SW 1271 (cell line): ENCODE results near the gene UNKL.
"Not testable (repeated sequence)": the region's sequence is repeated elsewhere in the genome, so short reads cannot be mapped to it uniquely, and the experiment has no call there.

Experiments used
- DNase-seq, 2 experiments: peaks; one replicate each; lab custom pipeline; 2025; lab: John Stamatoyannopoulos, UW

UNKL gene

DNA sequence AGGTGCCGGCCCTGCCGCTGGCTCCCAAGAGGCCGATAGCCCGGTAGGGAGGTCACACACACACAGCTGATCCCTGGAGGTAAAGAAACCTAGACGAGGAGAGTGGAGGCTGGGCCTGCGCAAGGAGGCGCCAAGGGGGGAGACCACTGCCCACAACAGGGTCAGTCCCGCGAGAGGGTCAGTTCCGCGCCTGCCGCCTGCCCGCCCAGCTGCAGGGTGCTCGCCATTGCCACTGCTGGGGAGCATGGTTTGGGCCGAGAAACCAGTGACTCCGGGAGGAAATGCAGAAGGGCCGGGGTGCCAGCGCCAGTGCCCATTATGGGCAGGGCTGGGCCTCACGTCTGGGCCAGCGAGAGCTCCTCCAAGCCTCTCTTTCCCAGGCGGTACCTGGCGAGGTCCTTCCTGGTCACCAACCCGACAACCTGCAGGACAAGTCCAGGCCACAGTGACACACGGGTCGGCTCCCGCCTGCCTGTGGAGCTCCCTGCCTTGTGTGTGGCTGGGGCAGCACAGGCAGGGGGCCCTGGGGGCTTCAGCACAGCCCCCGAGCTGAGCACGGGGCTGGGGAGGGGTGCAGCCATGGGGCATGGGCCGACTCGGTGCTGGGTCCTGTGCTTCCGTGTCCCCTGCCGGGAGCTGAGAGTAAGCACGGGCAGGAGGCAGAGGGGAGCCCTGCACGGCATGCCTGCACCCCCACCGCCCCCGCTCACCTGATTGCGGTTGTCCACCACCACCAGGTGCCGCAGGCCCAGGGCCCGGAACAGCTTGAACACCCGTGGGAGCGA, 32.0 kb upstream of the UNKL start:
- no peak for DNase-seq

DNA sequence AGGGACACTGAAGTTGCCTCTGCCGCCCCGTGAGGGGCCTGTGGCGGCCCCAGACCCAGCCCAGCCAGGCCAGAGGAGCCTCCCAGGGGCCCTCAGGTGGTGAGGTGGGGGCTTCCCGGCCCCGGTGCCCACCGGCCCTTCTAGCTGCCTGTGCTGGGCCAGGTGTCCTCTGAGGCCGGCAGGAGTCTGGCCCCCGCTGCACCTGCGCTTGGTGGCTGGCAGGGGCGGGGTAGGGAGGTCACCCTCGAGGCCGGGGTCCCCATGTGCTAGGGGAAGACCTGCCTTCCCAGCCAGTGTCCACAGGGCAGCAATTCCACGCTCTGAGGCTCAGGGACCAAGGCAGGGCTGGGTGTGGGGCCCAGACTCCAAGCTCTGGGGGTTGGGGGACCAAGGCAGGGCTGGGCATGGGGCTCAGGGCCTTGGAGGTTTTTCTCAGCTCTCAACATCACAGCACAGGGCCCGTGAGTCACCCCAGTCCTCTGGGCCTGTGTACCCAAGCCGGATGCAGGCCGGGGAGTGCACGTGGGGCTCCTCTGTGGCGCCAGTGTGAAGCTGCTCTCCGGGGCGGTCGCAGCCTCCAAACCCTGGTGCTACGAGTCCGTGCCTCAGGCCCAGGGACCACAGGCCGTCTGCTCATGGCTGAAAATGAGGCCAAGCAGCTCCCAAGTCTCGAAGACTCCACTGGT, 31.2 kb upstream of the UNKL start:
- no peak for DNase-seq

DNA sequence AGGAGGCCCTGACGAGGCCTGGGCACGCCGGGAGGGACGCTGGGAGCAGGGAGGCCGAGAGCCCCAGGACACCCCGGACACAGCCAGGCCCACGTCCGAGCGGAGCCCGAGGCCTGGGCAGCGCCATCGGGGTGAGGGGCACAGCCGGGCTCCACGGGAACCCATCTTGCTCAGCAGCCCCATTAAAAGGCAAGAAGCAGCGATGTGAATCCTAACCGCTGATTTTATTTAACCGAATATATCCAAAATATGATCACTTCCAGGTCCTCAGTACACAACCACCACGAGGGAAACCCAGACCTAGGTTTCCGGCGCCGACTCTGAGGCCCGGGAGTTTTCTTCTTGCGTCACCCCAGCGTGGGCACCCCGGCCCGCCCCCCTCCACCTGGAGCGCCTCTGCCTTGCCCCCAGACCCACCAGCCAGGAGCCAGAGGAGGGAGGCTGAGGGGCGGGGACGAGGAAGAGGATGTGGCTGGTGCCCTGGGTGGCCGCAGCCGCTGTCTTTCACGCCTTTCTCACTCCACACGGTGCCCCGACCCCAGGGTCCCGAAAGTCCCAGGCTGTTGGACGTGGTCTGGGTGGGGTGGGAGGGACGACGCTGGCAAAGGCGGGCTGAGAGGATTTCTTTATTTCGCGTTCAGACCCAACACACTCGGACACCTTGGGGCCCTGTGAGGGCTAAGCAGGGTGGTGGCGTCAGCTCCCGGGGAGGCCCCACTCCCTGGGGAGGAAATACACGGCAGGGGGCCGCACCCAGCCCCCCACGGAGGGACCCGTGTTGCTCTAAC, 30.4 kb upstream of the UNKL start:
- no peak for DNase-seq

DNA sequence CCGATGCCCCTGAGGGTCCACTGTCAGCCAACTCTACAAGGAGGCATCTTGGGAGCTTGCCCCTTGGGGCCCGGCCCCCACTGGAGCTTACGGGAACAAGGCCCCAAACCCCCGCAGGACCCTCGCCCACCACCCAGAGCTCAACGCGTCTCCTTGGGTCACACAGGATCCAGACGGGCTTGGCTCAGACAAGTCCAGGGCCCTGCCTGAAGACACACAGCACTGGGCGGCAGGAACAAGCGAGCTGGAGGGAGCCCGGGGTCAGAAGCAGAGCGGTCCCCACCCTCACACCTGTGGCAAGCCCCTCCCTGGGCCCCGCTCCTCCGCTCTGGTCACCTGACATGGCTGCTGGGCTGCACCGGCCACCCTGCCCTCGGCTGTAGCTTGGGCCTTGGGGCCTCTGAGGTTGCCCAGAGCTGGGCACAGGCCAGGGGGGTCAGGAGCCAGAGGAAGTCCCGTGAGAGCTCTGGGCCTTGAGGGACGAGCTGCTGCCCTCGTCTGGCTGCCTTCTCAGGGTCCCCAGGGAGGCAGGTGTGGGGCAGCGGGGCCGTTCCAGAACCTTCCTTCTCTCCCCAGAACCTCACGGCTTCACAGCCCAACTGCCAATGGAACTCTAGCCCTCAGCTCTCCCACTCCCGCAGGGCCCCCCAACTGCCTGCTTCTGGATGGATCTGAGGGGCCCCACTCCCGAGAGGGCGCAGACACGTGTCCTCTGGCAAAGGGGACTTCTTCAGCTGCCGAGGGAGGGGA, 29.7 kb upstream of the UNKL start, which contains the start of gene CCDC154:
Gene CCDC154, minus strand, starts transcription at position 577 of the 750 bp plus-strand sequence. Its CDS starts 234 bp downstream, at position 343.
- DNase-seq: no peak

DNA sequence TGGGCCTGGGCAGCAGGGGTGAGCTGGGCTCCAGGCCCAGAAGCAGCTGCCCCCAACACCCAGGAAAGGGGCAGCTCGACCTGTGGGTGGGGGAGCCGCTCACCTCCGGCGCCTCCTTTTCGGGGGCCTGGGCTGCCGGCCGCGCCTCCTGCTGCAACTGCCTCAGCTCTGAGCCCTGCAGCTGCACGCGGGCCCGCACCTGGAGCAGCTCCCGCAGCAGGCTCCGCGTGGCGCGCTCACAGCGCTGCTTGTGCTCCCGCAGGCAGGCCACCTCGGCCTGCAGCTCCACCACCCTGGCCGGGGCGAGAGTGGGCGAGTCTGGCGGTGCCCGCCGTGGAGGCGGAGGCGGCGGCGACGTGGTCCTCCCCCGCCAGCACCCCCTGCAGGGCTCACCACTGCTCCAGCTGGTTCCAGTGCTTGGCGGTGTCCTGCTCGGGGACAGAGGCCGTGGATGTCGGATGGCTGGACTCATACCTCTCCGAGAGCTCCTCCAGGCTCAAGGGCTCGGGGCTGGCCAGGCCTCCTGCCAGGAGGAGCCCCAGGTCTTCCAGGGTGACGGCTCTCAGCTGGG, 29.0 kb upstream of the UNKL start:
- DNase-seq: no peak

DNA sequence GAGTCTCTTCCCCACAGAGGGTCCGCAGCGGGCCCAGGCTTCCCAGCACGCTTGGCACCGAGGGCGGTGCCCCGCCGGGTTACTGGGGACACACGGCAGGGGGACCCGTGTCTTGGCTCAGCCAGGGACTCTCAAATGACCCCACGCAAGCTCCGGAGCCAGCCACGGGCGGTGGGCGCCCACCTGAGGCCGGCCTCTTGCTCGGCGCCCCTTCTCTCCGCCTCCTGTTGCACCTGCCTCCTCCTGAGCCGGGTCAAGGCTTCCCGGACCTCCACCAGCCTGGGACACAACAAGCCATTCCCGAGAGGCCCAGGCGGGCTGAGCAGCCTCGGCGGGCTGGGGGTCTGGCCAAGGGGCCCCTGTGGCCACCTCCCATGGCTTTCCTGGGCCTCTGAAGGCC, 28.2 kb upstream of the UNKL start:
- DNase-seq: no peak

DNA sequence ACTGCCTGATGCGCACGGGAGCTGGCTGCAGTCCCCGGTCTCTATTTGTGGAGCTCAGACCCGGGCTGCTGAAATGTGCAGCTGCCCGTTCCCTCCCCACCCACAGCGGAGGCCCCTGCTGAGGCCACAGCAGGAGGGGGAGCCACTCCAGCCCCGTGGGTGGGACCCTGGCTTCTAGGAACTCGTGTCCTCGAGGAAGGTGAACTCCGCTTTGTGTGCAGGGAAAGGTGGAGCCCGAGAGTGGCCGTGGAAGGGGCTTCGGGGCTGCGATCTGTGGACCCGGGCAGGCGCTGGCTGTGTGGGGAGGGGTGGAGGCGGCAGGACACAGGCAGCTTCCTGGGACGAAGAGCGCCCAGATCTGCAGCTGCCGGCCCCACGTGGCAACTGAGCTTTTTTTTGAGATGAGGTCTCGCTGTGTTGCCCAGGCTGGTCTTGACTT, 26.9 kb upstream of the UNKL start:
- DNase-seq: no peak

DNA sequence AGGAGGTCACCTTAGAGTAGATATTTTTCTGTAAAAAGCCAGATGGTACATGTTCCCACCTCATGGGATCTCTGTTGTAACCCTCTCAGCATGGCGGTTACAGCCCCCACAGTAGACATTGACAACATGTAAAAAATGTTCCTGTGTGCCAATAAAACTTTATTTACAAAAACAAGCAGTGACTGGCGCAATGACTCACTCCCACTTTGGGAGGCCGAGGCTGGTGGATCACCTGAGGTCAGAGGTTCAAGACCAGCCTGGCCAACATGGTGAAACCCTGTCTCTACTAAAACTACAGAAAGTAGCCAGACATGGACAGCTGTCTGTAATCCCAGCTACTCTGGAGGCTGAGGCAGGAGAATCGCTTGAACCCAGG, 25.2 kb upstream of the UNKL start:
- DNase-seq: not testable (repeated sequence)

DNA sequence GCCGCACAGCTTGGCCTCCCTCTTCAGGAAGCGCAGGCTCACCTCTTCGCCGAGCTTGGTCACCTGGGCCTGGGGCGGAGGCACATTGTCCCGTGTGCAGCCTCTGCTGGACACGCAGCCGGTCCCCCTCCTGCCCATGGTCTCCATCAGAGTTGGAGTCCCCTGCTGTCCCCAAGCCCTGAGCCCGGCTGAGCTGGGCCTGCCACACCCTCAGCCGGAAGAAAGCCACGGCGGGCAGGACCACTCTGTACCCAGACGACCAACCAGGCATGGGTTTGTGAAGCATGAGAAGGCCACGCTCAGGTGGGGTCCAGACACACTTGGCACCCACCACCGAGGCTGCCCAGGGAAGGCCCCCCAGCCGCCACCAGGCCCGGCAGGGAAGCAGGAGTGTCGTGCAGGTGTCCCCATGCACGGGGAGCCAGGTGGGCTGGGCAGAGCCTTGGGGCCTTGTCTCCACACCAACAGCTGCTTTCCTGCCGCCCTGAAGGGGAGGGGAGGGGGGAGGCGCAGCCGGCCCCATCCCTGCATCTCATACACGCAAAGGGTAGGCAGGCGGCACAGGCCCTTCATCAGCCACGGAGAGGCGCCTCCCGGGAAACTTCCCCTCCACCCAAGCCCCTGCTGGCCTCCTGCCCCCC, 24.7 kb upstream of the UNKL start:
- no peak for DNase-seq

DNA sequence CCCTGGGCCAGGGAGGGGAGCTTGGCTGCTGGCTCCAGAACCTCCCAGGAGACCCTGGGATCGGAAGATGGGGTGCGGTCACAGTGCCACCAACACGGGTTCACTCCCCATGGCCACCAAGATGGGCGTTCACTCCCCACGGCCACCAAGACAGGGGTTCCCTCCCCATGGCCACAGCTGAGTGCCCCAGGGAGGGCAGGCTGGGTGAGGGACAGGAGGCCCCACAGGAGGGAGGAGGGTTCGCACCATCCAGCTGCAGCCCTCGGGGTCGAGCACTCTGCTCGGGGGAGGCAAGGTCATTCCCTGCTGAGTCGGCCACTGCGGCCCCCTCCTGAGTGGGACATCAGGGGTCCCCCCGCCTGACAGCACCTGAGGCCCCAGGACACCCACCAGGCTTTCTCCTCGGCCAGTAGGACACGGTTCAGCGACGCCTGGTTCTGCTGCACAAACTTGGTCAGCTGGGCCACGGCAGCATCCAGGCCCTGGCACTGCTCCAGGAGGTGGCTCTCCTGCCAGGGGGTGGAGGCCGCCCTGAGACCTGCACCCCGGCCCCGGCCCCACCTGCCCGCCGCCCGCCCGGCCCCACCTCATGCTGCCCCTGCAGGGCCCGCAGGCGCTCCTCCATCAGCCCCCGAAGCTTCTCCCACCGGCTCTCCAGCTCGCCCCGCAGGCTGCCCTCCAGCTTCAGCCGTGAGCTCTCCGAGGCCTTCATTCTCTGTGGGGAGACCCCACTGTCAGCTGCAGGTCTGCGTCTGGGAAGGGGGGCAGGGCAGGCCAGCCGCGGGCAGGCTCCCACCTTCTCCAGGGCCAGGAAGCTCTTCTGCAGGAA, 23.9 kb upstream of the UNKL start:
- no peak for DNase-seq

DNA sequence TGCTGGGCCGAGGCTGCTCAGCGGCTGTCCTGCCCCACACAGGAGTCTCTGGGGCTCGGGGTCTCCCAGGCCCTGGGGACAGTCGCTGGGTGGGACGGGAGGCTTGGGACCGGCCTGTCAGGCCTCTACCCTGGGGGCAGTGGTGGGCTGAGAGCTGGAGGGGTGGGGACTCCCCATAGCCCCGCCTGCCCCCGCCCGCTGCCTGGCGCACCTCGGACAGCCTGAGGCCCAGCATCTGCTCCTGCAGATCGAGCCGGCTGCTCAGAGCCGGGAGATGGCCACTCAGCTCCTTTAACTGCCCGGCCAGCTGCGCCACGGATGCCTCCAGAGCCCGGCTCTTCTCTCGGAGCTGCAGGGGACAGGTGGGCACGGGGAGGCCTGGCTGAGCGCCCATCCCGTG, 23.1 kb upstream of the UNKL start:
- DNase-seq: no peak

DNA sequence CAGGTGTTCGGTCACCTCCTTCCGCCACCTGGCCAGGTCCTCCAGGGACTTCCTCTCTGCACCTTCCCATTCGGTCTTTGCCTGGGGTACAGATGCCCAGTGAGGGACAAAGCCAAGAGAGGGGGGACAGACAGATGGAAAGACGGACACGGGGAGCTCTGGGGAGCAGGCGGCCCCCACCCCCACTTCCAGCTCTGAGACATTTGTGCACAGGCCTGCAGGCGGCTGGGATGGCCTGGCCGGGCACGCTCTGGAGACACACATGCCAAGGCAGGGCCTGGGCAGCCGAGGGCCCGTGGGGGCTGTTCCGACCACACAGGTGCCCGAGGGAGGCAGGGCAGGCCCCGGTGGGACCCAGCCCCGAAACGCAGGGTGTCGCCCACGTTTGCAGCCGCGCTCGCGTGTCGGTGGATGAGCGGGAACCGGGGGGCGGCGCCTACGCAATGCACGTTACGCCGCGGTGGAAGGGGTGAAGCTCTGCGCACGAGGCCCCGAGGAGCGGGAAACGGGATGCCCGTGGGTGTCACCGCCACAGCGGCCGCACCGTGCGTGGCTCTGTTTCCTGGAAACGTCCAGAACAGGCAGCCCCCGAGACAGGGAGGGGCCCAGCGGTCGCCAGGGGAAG, 22.3 kb upstream of the UNKL start:
- DNase-seq: no peak

DNA sequence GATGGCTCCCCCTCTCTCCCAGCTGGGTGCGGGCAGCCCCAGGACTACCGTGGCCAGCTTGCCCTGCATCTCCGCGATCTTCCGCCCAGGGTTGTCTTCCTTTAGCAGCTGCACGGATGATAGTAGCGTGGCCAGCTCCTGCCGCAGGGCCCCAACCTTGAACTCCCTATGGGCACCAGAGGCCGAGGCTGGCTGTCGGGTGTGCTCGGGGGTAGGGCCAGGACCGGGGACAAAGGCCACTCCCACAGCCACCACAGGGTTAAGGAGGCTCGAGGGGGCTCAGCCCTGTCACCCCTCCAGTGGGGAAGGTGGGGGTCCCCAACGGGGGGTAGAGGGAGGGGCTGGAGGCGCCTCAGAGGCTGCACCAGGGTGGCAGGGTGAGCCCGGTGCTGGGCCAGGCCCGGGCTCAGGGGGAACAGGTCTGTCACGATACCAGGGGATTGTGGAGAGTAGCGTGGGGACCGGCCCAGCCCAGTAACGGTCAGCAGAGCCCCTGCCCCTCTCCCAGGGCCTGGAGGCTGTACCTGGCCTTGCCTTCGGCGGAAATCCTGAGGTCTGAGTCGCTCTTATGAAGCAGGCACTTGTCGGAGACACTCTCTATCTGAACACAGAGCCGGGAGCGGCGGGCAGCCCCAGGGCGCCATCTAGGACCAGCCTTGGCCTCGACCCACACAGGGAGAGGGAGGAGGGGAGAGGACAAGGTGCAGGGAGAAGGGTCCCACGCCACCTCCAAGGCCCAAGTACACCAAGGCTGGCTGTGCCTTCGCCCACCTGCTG, 21.6 kb upstream of the UNKL start:
- DNase-seq: no peak

DNA sequence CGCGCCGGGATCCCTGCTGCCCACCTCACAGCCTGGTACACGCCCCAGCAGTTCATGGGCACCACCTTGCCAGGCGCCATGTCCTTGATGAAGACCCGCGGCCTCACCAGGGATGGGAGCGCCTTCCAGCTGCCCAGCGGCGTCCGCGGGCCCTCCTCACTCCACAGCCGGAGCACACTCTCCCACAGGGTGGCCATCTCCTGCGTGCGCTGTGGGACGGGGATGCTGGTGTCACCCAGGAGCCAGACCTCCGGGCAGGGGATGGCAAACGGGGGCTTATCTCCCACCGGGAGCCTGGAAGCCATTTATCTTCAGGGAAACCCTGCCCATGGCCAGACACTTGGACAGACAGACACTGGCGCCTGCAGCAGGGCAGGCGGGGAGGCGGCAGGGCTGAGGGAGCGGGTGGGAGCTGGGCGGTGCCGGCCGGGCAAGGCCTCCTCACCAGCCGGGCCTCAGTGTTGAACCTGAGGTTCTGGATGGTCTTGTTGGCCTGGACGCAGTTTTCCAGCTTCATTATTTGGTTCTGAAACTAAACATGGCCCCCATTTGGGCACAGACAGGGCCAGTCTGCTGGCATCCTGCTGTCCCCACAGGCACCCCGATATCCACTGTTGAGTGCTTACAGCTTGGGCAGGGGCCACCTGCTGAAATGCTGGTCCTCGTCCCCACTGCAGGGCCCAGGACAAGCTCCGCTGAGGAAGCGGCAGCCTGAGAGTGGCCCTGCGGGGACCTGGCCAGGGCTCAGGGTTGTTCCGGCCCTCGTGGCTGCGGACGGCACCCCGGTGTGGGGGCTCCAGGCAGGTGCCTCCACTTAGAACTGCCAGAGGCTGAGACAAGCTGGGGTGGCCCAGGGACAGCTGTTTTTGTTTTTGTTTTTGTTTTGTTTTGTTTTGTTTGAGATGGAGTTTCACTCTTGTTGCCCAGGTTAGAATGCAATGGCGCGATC, 20.4 kb upstream of the UNKL start:
- DNase-seq: no peak

DNA sequence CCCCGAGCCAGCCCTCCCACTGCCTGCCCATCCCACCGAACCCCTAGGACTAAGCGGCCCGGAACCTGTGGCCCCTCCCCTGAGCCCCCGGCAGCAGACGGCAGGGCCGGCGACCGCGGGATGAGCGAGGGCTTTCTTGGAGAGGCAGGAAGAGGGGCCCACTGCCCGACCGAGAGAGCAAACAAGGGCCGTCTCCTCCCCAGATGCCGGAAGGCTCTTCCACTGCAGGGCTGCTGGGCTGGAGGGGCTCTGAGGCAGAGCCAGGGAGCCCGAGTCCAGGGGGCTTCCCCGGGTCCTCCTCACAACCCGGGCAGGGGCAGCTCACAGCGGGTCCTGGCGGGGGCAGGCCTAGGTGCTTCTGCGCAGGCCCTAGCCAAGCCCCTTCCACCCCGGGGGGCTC, 19.3 kb upstream of the UNKL start:
- no peak for DNase-seq

DNA sequence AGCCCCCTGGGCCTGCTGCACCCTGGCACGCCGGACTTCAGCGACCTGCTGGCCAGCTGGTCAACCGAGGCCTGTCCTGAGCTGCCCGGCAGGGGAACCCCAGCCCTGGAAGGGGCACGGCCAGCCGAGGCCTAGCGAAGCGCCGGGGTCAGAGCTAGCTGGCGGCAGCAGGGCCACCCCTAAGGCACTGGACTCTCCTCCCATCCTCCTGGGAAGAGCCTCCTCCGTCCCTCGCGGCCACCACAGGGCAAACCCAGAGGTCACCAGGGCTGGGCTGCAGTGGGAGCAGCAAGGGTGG, 18.7 kb upstream of the UNKL start:
- no peak for DNase-seq

DNA sequence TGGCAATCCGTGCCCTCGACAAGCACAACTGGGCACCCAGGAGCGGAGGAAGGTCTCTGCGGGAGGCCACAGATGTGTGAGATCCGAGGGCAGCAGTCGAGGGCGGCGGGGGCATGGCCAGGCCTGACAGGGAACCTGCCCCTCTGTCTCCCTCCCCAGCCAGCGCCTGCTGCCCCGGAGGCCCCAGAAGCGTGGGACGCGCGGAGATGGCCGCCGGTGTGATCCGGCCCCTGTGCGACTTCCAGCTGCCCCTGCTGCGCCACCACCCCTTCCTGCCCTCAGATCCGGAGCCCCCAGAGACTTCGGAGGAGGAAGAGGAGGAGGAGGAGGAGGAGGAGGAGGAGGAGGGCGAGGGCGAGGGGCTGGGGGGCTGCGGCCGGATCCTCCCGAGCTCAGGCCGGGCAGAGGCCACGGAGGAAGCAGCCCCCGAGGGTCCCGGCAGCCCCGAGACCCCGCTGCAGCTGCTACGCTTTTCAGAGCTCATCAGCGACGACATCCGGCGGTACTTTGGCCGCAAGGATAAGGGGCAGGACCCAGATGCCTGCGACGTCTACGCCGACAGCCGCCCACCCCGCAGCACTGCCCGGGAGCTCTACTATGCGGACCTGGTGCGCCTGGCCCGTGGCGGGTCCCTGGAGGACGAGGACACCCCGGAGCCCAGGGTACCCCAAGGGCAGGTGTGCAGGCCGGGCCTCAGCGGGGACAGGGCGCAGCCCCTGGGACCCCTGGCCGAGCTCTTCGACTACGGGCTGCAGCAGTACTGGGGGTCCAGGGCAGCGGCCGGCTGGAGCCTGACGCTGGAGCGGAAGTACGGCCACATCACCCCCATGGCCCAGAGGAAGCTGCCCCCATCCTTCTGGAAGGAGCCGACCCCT, 18.1 kb upstream of the UNKL start:
- DNase-seq: no peak
